H9 (cell line): ENCODE data around the gene USP49. TPM values are rescaled to one million over a fixed set of nuclear protein-coding genes. Genes with fewer than 3 reads are reported as not detected.

ENCODE experiments used
- DNase-seq: peaks from one replicate; pipeline ENCODE4 v3.0.0-alpha.2; 2017
- H2AFZ ChIP-seq: one replicate; pipeline ENCODE4 v1.6.1; 2013; ENCODE audit warnings: mild to moderate bottlenecking, low read length, control low read depth, moderate library complexity
- H2AK5ac ChIP-seq: 2 replicates; pipeline ENCODE4 v1.6.1; 2013; ENCODE audit warnings: low read length, control low read depth, mixed read lengths; ENCODE audit not compliant: insufficient read length
- H2BK120ac ChIP-seq: one replicate; pipeline ENCODE4 v1.6.1; 2013; ENCODE audit warnings: low read depth, mild to moderate bottlenecking, low read length, control low read depth, inconsistent platforms; ENCODE audit not compliant: poor library complexity, severe bottlenecking
- H2BK12ac ChIP-seq: 2 replicates; pipeline ENCODE4 v1.6.1; 2013; ENCODE audit warnings: low read length, control low read depth, mixed read lengths, low read depth; ENCODE audit not compliant: insufficient read length
- H2BK15ac ChIP-seq: 2 replicates; pipeline ENCODE4 v1.6.1; 2013; ENCODE audit warnings: low read depth, low read length, control low read depth
- H2BK20ac ChIP-seq: one replicate; pipeline ENCODE4 v1.6.1; 2013; ENCODE audit warnings: low read depth, mild to moderate bottlenecking, low read length, control low read depth, inconsistent platforms; ENCODE audit not compliant: poor library complexity, severe bottlenecking
- H2BK5ac ChIP-seq: 2 replicates; pipeline ENCODE4 v1.6.1; 2013; ENCODE audit warnings: low read length, control low read depth, mixed read lengths; ENCODE audit not compliant: insufficient read length
- H3K14ac ChIP-seq: 2 replicates; pipeline ENCODE4 v1.6.1; 2013; ENCODE audit warnings: low read length, control low read depth; ENCODE audit not compliant: insufficient read depth
- H3K18ac ChIP-seq: 2 replicates; pipeline ENCODE4 v1.6.1; 2013; ENCODE audit warnings: low read depth, mild to moderate bottlenecking, mixed read lengths, low read length, control low read depth; ENCODE audit not compliant: insufficient read length
- H3K23ac ChIP-seq: 2 replicates; pipeline ENCODE4 v1.6.1; 2013; ENCODE audit warnings: low read length, control low read depth, mixed read lengths, low read depth; ENCODE audit not compliant: insufficient read length
- H3K23me2 ChIP-seq: 2 replicates; pipeline ENCODE4 v1.6.1; 2013; ENCODE audit warnings: low read depth, mild to moderate bottlenecking, mixed read lengths, low read length, control low read depth; ENCODE audit not compliant: insufficient read length, poor library complexity, severe bottlenecking
- H3K27ac ChIP-seq: 2 replicates; pipeline ENCODE4 v1.5.1; 2013; ENCODE audit warnings: low read length, control low read depth, mixed read lengths, low read depth; ENCODE audit not compliant: insufficient read length
- H3K27me3 ChIP-seq: 2 replicates; pipeline ENCODE4 v1.6.1; 2013; ENCODE audit warnings: low read length, control low read depth, inconsistent platforms; ENCODE audit not compliant: insufficient read depth
- H3K4ac ChIP-seq: 2 replicates; pipeline ENCODE4 v1.6.1; 2013; ENCODE audit warnings: low read depth, mild to moderate bottlenecking, control low read depth, inconsistent platforms, low read length, moderate library complexity
- H3K4me1 ChIP-seq: 2 replicates; pipeline ENCODE4 v1.6.1; 2013; ENCODE audit warnings: low read length, control low read depth, inconsistent platforms; ENCODE audit not compliant: insufficient read depth
- H3K4me2 ChIP-seq: 2 replicates; pipeline ENCODE4 v1.6.1; 2013; ENCODE audit warnings: low read length, control low read depth, mixed read lengths; ENCODE audit not compliant: insufficient read length, insufficient read depth
- H3K56ac ChIP-seq: 2 replicates; pipeline ENCODE4 v1.6.1; 2013; ENCODE audit warnings: low read depth, mild to moderate bottlenecking, mixed read lengths, low read length, control low read depth; ENCODE audit not compliant: insufficient read length
- H3K79me1 ChIP-seq: 2 replicates; pipeline ENCODE4 v1.6.1; 2013; ENCODE audit warnings: low read depth, mild to moderate bottlenecking, moderate library complexity, low read length, control low read depth, inconsistent platforms; ENCODE audit not compliant: insufficient read depth, poor library complexity, severe bottlenecking
- H3K79me2 ChIP-seq: 2 replicates; pipeline ENCODE4 v1.6.1; 2013; ENCODE audit warnings: low read length, control low read depth, inconsistent platforms; ENCODE audit not compliant: insufficient read depth
- H3K9ac ChIP-seq: 2 replicates; pipeline ENCODE4 v1.6.1; 2013; ENCODE audit warnings: low read length, control low read depth, mixed read lengths; ENCODE audit not compliant: insufficient read length; ENCODE audit errors: extremely low read depth
- H3K9me3 ChIP-seq: one replicate; pipeline ENCODE4 v1.6.1; 2013; ENCODE audit warnings: low read depth, low read length, inconsistent platforms; ENCODE audit not compliant: control insufficient read depth
- H3T11ph ChIP-seq: one replicate; pipeline ENCODE4 v1.6.1; 2013; ENCODE audit warnings: mild to moderate bottlenecking, low read length, control low read depth, inconsistent platforms
- H4K20me1 ChIP-seq: one replicate; pipeline ENCODE4 v1.6.1; 2013; ENCODE audit not compliant: control insufficient read depth, insufficient read length, insufficient read depth
- H4K5ac ChIP-seq: 2 replicates; pipeline ENCODE4 v1.6.1; 2013; ENCODE audit warnings: low read depth, mild to moderate bottlenecking, mixed read lengths, low read length, control low read depth; ENCODE audit not compliant: insufficient read length
- H4K8ac ChIP-seq: replicated peaks from 2 replicates; pipeline ENCODE4 v1.6.1; 2013; ENCODE audit warnings: low read length, control low read depth, mixed read lengths, low read depth; ENCODE audit not compliant: insufficient read length
- H4K91ac ChIP-seq: 2 replicates; pipeline ENCODE4 v1.6.1; 2013; ENCODE audit warnings: low read depth, mild to moderate bottlenecking, moderate library complexity, mixed read lengths, low read length, control low read depth; ENCODE audit not compliant: insufficient read length
- H3K27ac Mint-ChIP-seq, 3 experiments: 2 replicates in 2 of 3; 3 replicates in 1 of 3; pipeline ENCODE4 v1.8.0; 2020 to 2021; ENCODE audit warnings: mixed read lengths in 3 of 3, mild to moderate bottlenecking in 1 of 3, moderate library complexity in 1 of 3
- H3K27me3 Mint-ChIP-seq: 2 replicates; pipeline ENCODE4 v1.8.0; 2021; ENCODE audit warnings: low read depth, mild to moderate bottlenecking, moderate library complexity, mixed read lengths
- H3K36me3 Mint-ChIP-seq, 3 experiments: 2 replicates in 2 of 3; 3 replicates in 1 of 3; pipeline ENCODE4 v1.8.0; 2020 to 2021; ENCODE audit warnings: low read depth in 3 of 3, mixed read lengths in 3 of 3; ENCODE audit not compliant: insufficient read depth in 1 of 3
- H3K4me1 Mint-ChIP-seq, 2 experiments: 2 replicates each; pipeline ENCODE4 v1.8.0; 2020; ENCODE audit warnings: mixed read lengths in 2 of 2
- H3K4me3 Mint-ChIP-seq, 2 experiments: 2 replicates in 1 of 2; 3 replicates in 1 of 2; pipeline ENCODE4 v1.8.0; 2020 to 2021; ENCODE audit warnings: mild to moderate bottlenecking in 2 of 2, mixed read lengths in 2 of 2, moderate library complexity in 1 of 2
- H3K9me3 Mint-ChIP-seq, 2 experiments: 2 replicates in 1 of 2; 3 replicates in 1 of 2; pipeline ENCODE4 v1.8.0; 2020; ENCODE audit warnings: mild to moderate bottlenecking in 2 of 2, mixed read lengths in 2 of 2, moderate library complexity in 1 of 2
- WGBS: extraction: QIAGEN DNeasy Blood & Tissue Kit; methylation state at CpG from one replicate; pipeline ENCODE4 v1.1.7; 2013; ENCODE audit warnings: missing lambda C conversion rate, low lambda C conversion rate, mixed read lengths; ENCODE audit not compliant: insufficient read length; ENCODE audit errors: extremely low coverage; 5-methylcytosine and 5-hydroxymethylcytosine counted together
- total RNA-seq: library from RNA; stranded (reverse); gene quantifications from 2 replicates; pipeline ENCODE4 v1.2.1, GENCODE V29; 2021
- TF ChIP-seq, protein P1 (sequence below): fragments of 200-600 bp; sonication (generic); conservative IDR thresholded peaks from 3 replicates; pipeline ENCODE4 v1.8.0; 2021; ENCODE audit warnings: antibody characterized with exemption, mild to moderate bottlenecking

The USP49 gene
- total RNA-seq, 1 experiment from 2014 or later, result 19.0 TPM

GRCh38 chr6:41917528-41917927 lies 22.4 kb upstream of the USP49 start:
- peaks cover 10 to 14% of the 10 kb centered on the region in 2 experiments for H3K4me1 Mint-ChIP-seq

More at GRCh38 chr6:41917528-41917927, 22.4 kb upstream of the USP49 start:
- Histone ChIP-seq H3K14ac (no peak overlapping the region), H3K4me2 (no peak overlapping the region), H2BK12ac (no peak overlapping the region), H3K4me1 (no peaks in the 10 kb centered on the region), H2BK20ac (no peak overlapping the region), H3K27me3 (no peaks in the 10 kb centered on the region), H4K20me1 (no peaks in the 10 kb centered on the region), H3T11ph (no peak overlapping the region), H4K8ac (no peak overlapping the region), H3K56ac (no peak overlapping the region), H3K23ac (no peak overlapping the region), H2BK5ac (no peak overlapping the region), H3K18ac (no peak overlapping the region), H2AK5ac (no peak overlapping the region), H3K79me2 (peaks cover 16% of the 10 kb centered on the region; the same call in 1 of the 2 replicates), H2BK120ac (no peak overlapping the region), H4K5ac (no peak overlapping the region), H3K9me3 (no peaks in the 10 kb centered on the region), H3K9ac (no peak overlapping the region), H2AFZ (no peak overlapping the region), H2BK15ac (no peak overlapping the region), H3K23me2 (peaks cover 11% of the 10 kb centered on the region), H3K79me1 (no peaks in the 10 kb centered on the region), H3K4ac (no peak overlapping the region), H4K91ac (no peak overlapping the region), H3K27ac (no peak overlapping the region)
- Mint-ChIP-seq H3K27ac (no peak overlapping the region), H3K9me3 (no peaks in the 10 kb centered on the region; a peak in 1 of 5 replicates), H3K4me3 (no peak overlapping the region), H3K36me3 (peaks cover 11 to 41% (median 28%) of the 10 kb centered on the region in 3 experiments; a peak in 5 of 7 replicates), H3K27me3 (no peaks in the 10 kb centered on the region)
- TF ChIP-seq, protein P1, sequence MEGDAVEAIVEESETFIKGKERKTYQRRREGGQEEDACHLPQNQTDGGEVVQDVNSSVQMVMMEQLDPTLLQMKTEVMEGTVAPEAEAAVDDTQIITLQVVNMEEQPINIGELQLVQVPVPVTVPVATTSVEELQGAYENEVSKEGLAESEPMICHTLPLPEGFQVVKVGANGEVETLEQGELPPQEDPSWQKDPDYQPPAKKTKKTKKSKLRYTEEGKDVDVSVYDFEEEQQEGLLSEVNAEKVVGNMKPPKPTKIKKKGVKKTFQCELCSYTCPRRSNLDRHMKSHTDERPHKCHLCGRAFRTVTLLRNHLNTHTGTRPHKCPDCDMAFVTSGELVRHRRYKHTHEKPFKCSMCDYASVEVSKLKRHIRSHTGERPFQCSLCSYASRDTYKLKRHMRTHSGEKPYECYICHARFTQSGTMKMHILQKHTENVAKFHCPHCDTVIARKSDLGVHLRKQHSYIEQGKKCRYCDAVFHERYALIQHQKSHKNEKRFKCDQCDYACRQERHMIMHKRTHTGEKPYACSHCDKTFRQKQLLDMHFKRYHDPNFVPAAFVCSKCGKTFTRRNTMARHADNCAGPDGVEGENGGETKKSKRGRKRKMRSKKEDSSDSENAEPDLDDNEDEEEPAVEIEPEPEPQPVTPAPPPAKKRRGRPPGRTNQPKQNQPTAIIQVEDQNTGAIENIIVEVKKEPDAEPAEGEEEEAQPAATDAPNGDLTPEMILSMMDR, result no peak
- WGBS, result no CpG with 5 or more reads among the region's 4 CpGs
- DNase-seq, result no peak
